Measurements from ENCODE around the gene LAX1. TPM values are rescaled to one million over a fixed set of nuclear protein-coding genes. Genes with fewer than 3 reads are reported as not detected.

Gene LAX1
- total RNA-seq, 1 donor: not detected

GRCh38 chr1:203763505-203763904, 1.5 kb upstream of the LAX1 start:
- no peak for DNase-seq (ENCODE audit: insufficient read length, low spot score, missing footprints)
- H3K36me3 ChIP-seq (ENCODE audit: insufficient read depth, low read length): no peaks in the 10 kb centered on the region
- H3K27ac ChIP-seq (ENCODE audit: low read depth, low read length): no peak overlapping the region
- H3K4me1 ChIP-seq (ENCODE audit: insufficient read depth, low read length): no peaks in the 10 kb centered on the region
- H2AFZ ChIP-seq (ENCODE audit: low read length): no peak overlapping the region
- H3K79me2 ChIP-seq (ENCODE audit: insufficient read depth, low read length): no peaks in the 10 kb centered on the region
- H3K4me3 ChIP-seq (ENCODE audit: insufficient read depth, low read length): no peak overlapping the region
- no peaks in the 10 kb centered on the region for H3K27me3 ChIP-seq (ENCODE audit: insufficient read depth, low read length)
- H3K4me2 ChIP-seq (ENCODE audit: insufficient read depth, low read length): no peak overlapping the region
- no peak for TF ChIP-seq CTCF (IDR thresholded peaks at IDR 0.05; ENCODE audit: extremely low read depth, low read depth, low read length)
- H4K20me1 ChIP-seq (ENCODE audit: insufficient read depth, low read length): no peaks in the 10 kb centered on the region
- no peaks in the 10 kb centered on the region for H3K9me3 ChIP-seq (ENCODE audit: low read depth, low read length)

- no peaks in the 10 kb centered on the region for H3K36me3 ChIP-seq (ENCODE audit: insufficient read depth, low read length)
Observed at GRCh38 chr1:203764105-203765028, 616 bp upstream of the LAX1 start.

GRCh38 chr1:203768256-203768655, 3.3 kb downstream of the LAX1 start:
- no peaks in the 10 kb centered on the region for H3K9me3 ChIP-seq (ENCODE audit: low read depth, low read length)
- no peak overlapping the region for H3K4me3 ChIP-seq (ENCODE audit: insufficient read depth, low read length)
- H2AFZ ChIP-seq (ENCODE audit: low read length): no peak overlapping the region
- H3K36me3 ChIP-seq (ENCODE audit: insufficient read depth, low read length): no peaks in the 10 kb centered on the region
- peaks cover 2% of the 10 kb centered on the region for H3K4me1 ChIP-seq (ENCODE audit: insufficient read depth, low read length)
- peaks cover 6% of the 10 kb centered on the region for H3K27me3 ChIP-seq (ENCODE audit: insufficient read depth, low read length)
- H3K27ac ChIP-seq (ENCODE audit: low read depth, low read length): no peak overlapping the region
- H3K4me2 ChIP-seq (ENCODE audit: insufficient read depth, low read length): no peak overlapping the region
- no peak for DNase-seq (ENCODE audit: insufficient read length, low spot score, missing footprints)
- H3K79me2 ChIP-seq (ENCODE audit: insufficient read depth, low read length): no peaks in the 10 kb centered on the region
- H4K20me1 ChIP-seq (ENCODE audit: insufficient read depth, low read length): no peaks in the 10 kb centered on the region
- TF ChIP-seq CTCF (IDR thresholded peaks at IDR 0.05; ENCODE audit: extremely low read depth, low read depth, low read length): no peak

More at GRCh38 chr1:203764105-203765028, 616 bp upstream of the LAX1 start:
- DNase-seq (ENCODE audit: insufficient read length, low spot score, missing footprints): no peak
- no peaks in the 10 kb centered on the region for H3K27me3 ChIP-seq (ENCODE audit: insufficient read depth, low read length)
- H2AFZ ChIP-seq (ENCODE audit: low read length): peak overlapping the region; percentile 66
- no peaks in the 10 kb centered on the region for H3K9me3 ChIP-seq (ENCODE audit: low read depth, low read length)
- H3K4me2 ChIP-seq (ENCODE audit: insufficient read depth, low read length): no peak overlapping the region
- no peak for TF ChIP-seq CTCF (IDR thresholded peaks at IDR 0.05; ENCODE audit: extremely low read depth, low read depth, low read length)
- H3K4me1 ChIP-seq (ENCODE audit: insufficient read depth, low read length): no peaks in the 10 kb centered on the region
- H3K4me3 ChIP-seq (ENCODE audit: insufficient read depth, low read length): no peak overlapping the region
- H4K20me1 ChIP-seq (ENCODE audit: insufficient read depth, low read length): no peaks in the 10 kb centered on the region
- no peaks in the 10 kb centered on the region for H3K79me2 ChIP-seq (ENCODE audit: insufficient read depth, low read length)
- no peak overlapping the region for H3K27ac ChIP-seq (ENCODE audit: low read depth, low read length)

Data from osteoblast (primary cell).